ENCODE results near the gene SND1.

Gene SND1

DNA sequence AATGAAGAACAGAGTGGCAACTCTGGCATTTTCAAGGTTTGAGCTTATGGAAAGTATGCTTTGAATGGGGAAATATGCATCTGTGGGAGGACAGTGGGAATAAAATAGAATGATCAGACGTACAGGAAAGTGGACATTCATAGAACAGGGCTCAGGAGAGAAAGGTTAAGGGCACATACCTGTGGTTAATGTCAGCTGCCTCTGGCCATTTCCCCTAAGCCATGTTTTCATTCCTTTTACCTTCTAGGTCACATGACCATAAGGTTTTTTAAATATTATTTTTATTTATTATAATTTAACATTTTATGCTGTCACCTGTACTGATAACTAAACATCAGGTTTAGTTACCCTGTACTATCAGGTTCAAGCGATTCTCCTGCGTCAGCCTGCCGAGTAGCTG is 326.4 kb downstream of the SND1 start:
- Histone ChIP-seq H3K36me3 (peaks cover 21% of the 10 kb centered on the region), H3K27me3 (ENCODE audit: insufficient read depth, low read depth, severe bottlenecking) (no peaks in the 10 kb centered on the region), H3K4me3 (ENCODE audit: low read depth, low read length) (no peak overlapping the region), H3K9me3 (ENCODE audit: severe bottlenecking) (peaks cover 9% of the 10 kb centered on the region), H3K27ac (no peak overlapping the region)
- DNase-seq = no peak
- TF ChIP-seq CTCF (IDR thresholded peaks at IDR 0.05; ENCODE audit: low read depth, low read length) = no peak

DNA sequence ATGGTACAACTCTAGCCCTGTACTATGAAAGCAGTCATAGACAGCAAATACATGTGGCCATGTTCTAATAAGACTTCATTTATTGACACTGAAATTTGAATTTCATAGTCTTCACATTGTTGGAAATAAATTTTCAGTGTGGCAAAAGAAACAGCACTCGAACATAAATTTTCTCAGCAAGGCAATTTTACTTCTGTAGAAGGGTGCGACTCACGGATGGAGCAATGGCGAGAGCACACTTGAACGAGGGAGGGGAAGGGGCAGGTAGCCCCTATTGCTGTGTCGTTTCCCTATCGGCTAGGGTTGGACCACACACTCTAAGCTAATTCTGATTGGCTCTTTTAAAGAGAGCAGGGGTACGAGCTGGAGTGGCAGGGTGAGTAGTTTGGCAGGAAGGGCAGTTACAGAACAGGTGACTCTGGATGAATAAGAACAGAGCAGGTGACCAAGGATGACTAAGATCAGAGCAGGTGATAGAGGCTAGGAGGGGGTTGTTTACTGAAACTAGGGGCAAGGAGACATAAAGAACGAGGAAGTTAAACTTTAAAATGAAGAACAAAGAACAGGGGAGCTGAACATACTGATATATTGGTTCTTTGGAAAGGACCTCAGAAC is 327.2 kb downstream of the SND1 start:
- Histone ChIP-seq H3K27ac (no peak overlapping the region), H3K36me3 (peaks cover 21% of the 10 kb centered on the region), H3K27me3 (ENCODE audit: insufficient read depth, low read depth, severe bottlenecking) (no peaks in the 10 kb centered on the region), H3K9me3 (ENCODE audit: severe bottlenecking) (peaks cover 9% of the 10 kb centered on the region), H3K4me3 (ENCODE audit: low read depth, low read length) (no peak overlapping the region)
- no peak for TF ChIP-seq CTCF (IDR thresholded peaks at IDR 0.05; ENCODE audit: low read depth, low read length)
- DNase-seq = no peak

DNA sequence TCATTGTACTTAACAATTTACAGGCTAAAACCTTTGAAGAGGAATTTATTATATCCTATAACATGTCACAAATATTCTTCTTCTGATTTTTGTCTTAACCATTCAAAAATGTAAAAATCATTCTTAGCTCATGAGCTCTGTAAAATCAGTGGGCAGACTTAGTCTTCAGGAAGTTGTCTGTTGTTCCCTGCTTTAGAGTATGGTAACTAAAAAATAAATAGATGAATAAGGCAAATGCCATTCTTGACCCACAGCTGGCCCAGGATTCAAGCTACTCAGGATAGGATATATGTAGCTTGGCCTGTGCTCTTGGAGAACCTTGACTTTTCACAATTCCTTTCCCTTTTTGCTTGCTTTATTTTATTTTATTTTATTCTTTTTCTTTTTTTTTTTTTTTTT is 327.7 kb downstream of the SND1 start:
- peaks cover 9% of the 10 kb centered on the region for H3K9me3 ChIP-seq (ENCODE audit: severe bottlenecking)
- H3K27me3 ChIP-seq (ENCODE audit: insufficient read depth, low read depth, severe bottlenecking) = no peaks in the 10 kb centered on the region
- H3K27ac ChIP-seq = no peak overlapping the region
- H3K36me3 ChIP-seq = peaks cover 21% of the 10 kb centered on the region
- no peak overlapping the region for H3K4me3 ChIP-seq (ENCODE audit: low read depth, low read length)
- no peak for DNase-seq
- no peak for TF ChIP-seq CTCF (IDR thresholded peaks at IDR 0.05; ENCODE audit: low read depth, low read length)

GRCh38 chr7:127980901-127981300 is 328.9 kb downstream of the SND1 start:
- no peak overlapping the region for H3K4me3 ChIP-seq (ENCODE audit: low read depth, low read length)
- H3K27me3 ChIP-seq (ENCODE audit: insufficient read depth, low read depth, severe bottlenecking) = no peaks in the 10 kb centered on the region
- TF ChIP-seq CTCF (IDR thresholded peaks at IDR 0.05; ENCODE audit: low read depth, low read length) = no peak
- no peak for DNase-seq
- peaks cover 21% of the 10 kb centered on the region for H3K36me3 ChIP-seq
- peaks cover 9% of the 10 kb centered on the region for H3K9me3 ChIP-seq (ENCODE audit: severe bottlenecking)
- H3K27ac ChIP-seq = no peak overlapping the region

GRCh38 chr7:127981965-127982364 is 330.0 kb downstream of the SND1 start:
- H3K4me3 ChIP-seq (ENCODE audit: low read depth, low read length) = no peak overlapping the region
- peaks cover 9% of the 10 kb centered on the region for H3K9me3 ChIP-seq (ENCODE audit: severe bottlenecking)
- H3K27ac ChIP-seq = no peak overlapping the region
- no peak for TF ChIP-seq CTCF (IDR thresholded peaks at IDR 0.05; ENCODE audit: low read depth, low read length)
- no peak for DNase-seq
- no peaks in the 10 kb centered on the region for H3K27me3 ChIP-seq (ENCODE audit: insufficient read depth, low read depth, severe bottlenecking)
- peaks cover 15% of the 10 kb centered on the region for H3K36me3 ChIP-seq

DNA sequence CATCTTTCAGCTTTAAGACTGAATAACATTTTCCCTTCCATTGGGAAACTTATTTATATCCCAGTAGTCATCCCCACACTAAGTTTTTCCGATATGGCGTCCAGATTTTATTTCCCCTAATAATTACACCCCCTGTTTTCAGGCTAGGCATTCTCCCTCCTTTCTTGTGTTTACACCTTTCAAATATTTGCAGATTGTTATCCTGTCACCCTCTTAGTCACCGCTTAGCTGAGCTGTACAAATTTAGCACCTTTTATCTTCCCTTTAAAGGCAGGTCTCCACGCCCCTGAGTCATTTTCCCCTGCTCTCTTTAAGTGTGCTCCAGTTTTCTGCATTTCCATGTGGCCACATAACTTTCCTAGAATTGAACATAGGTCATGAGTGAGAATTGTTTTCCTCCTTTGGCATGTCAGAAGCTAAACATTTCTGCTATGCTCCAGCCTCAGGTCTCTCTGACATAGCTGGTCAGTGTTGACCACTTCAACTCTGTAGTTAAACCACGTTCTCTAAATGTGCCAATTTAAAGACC is 331.9 kb downstream of the SND1 start:
- TF ChIP-seq CTCF (IDR thresholded peaks at IDR 0.05; ENCODE audit: low read depth, low read length) = no peak
- no peak overlapping the region for H3K27ac ChIP-seq
- H3K4me3 ChIP-seq (ENCODE audit: low read depth, low read length) = no peak overlapping the region
- peaks cover 3% of the 10 kb centered on the region for H3K36me3 ChIP-seq
- no peak for DNase-seq
- peaks cover 2% of the 10 kb centered on the region for H3K9me3 ChIP-seq (ENCODE audit: severe bottlenecking)
- H3K27me3 ChIP-seq (ENCODE audit: insufficient read depth, low read depth, severe bottlenecking) = no peaks in the 10 kb centered on the region
